ENCODE measurements around the gene AGPS. TPM values are rescaled to one million over a fixed set of nuclear protein-coding genes. Genes with fewer than 3 reads are reported as not detected.
"Not testable (repeated sequence)": the region's sequence is repeated elsewhere in the genome, so short reads cannot be mapped to it uniquely, and the experiment has no call there.

Gene AGPS
- total RNA-seq, 3 donors from 2014 or later = 73.1 to 80.1 (median 73.7) TPM

DNA sequence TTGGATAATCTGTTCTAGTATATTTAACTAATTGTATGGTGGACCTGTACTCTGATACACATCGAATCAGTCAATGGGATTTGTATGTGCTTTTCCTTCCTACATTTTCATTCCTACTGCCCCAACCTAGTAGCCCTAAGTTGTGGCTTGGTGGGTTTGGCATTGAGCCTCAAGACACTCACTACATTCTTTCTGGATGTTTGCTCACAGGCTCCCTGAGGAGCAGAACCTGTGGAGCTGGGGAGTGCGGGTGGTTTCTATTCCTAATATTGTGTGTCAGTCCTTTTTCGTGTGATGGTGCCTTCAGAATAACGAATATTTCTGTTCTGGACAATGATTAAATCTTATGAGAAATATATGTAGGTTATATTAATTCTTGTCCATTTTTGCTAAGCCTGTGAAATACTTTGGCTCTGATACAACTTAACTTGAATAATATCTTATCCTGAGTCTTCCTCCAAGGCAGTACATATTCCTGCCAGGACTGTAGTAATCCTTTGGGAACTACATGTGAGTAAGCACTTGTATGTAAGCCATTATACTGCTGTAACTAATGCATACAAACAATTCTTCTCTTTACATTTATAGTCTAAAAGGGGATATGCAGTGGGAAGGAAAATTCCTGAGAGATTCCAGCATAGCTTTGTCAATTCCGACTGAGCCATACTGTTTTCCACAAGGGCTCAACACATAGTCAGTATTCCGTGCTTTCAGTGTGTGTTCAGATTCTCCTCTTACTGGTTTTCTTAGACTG is 150.6 kb downstream of the AGPS start:
- Mint-ChIP-seq H3K4me1 (ENCODE audit: low read depth) (no peaks in the 10 kb centered on the region), H3K27me3 (ENCODE audit: low read depth) (no peaks in the 10 kb centered on the region)
- no peak for DNase-seq

GRCh38 chr2:177545143-177545542 is 152.6 kb downstream of the AGPS start:
- Mint-ChIP-seq H3K27me3 (ENCODE audit: low read depth) (no peaks in the 10 kb centered on the region), H3K9me3 (peaks cover 4% of the 10 kb centered on the region), H3K36me3 (ENCODE audit: insufficient read depth) (no peaks in the 10 kb centered on the region), H3K4me3 (no peak overlapping the region), H3K4me1 (ENCODE audit: low read depth) (no peaks in the 10 kb centered on the region)
- ATAC-seq (no peak), DNase-seq (no peak)

More for the DNA sequence above, 150.6 kb downstream of the AGPS start:
- Mint-ChIP-seq H3K4me3 (no peak overlapping the region), H3K36me3 (ENCODE audit: insufficient read depth) (peaks cover 3% of the 10 kb centered on the region), H3K9me3 (peaks cover 4% of the 10 kb centered on the region)
- ATAC-seq = no peak

GRCh38 chr2:177545981-177546585 is 153.5 kb downstream of the AGPS start:
- Mint-ChIP-seq H3K4me1 (ENCODE audit: low read depth) (no peaks in the 10 kb centered on the region), H3K9me3 (peaks cover 4% of the 10 kb centered on the region), H3K27me3 (ENCODE audit: low read depth) (no peaks in the 10 kb centered on the region), H3K36me3 (ENCODE audit: insufficient read depth) (no peaks in the 10 kb centered on the region), H3K4me3 (no peak overlapping the region)
- ATAC-seq (no peak), DNase-seq (no peak)

GRCh38 chr2:177547122-177547521 is 154.5 kb downstream of the AGPS start:
- no peak overlapping the region for H3K4me3 Mint-ChIP-seq
- H3K27me3 Mint-ChIP-seq (ENCODE audit: low read depth) = no peaks in the 10 kb centered on the region
- ATAC-seq (peak in 1 of 2 donors; percentile 40), DNase-seq (no peak)
- H3K9me3 Mint-ChIP-seq = peaks cover 4% of the 10 kb centered on the region
- no peaks in the 10 kb centered on the region for H3K4me1 Mint-ChIP-seq (ENCODE audit: low read depth)
- no peaks in the 10 kb centered on the region for H3K36me3 Mint-ChIP-seq (ENCODE audit: insufficient read depth)

GRCh38 chr2:177547772-177548171 is 155.2 kb downstream of the AGPS start:
- H3K9me3 Mint-ChIP-seq = peaks cover 4% of the 10 kb centered on the region
- no peaks in the 10 kb centered on the region for H3K27me3 Mint-ChIP-seq (ENCODE audit: low read depth)
- H3K4me3 Mint-ChIP-seq = no peak overlapping the region
- H3K4me1 Mint-ChIP-seq (ENCODE audit: low read depth) = no peaks in the 10 kb centered on the region
- DNase-seq (no peak), ATAC-seq (no peak)
- no peaks in the 10 kb centered on the region for H3K36me3 Mint-ChIP-seq (ENCODE audit: insufficient read depth)

- H3K4me1 Mint-ChIP-seq (ENCODE audit: low read depth) = peaks cover 7% of the 10 kb centered on the region
Observed at GRCh38 chr2:177548636-177549035, 156.1 kb downstream of the AGPS start.

GRCh38 chr2:177549171-177549570 is 156.6 kb downstream of the AGPS start:
- H3K27me3 Mint-ChIP-seq (ENCODE audit: low read depth) = no peaks in the 10 kb centered on the region
- ATAC-seq = no peak
- no peak for DNase-seq

More at GRCh38 chr2:177548636-177549035, 156.1 kb downstream of the AGPS start:
- peaks cover 4% of the 10 kb centered on the region for H3K9me3 Mint-ChIP-seq
- no peaks in the 10 kb centered on the region for H3K27me3 Mint-ChIP-seq (ENCODE audit: low read depth)
- no peaks in the 10 kb centered on the region for H3K36me3 Mint-ChIP-seq (ENCODE audit: insufficient read depth)
- H3K4me3 Mint-ChIP-seq = no peak overlapping the region
- ATAC-seq = no peak
- no peak for DNase-seq

GRCh38 chr2:177550264-177551200 is 158.0 kb downstream of the AGPS start:
- H3K27me3 Mint-ChIP-seq (ENCODE audit: low read depth) = no peaks in the 10 kb centered on the region
- H3K4me1 Mint-ChIP-seq (ENCODE audit: low read depth) = peaks cover 9% of the 10 kb centered on the region
- peak overlapping the region; percentile 19 for H3K4me3 Mint-ChIP-seq

More at GRCh38 chr2:177549171-177549570, 156.6 kb downstream of the AGPS start:
- Mint-ChIP-seq H3K4me3 (no peak overlapping the region), H3K4me1 (ENCODE audit: low read depth) (peaks cover 9% of the 10 kb centered on the region), H3K36me3 (ENCODE audit: insufficient read depth) (no peaks in the 10 kb centered on the region), H3K9me3 (peaks cover 4% of the 10 kb centered on the region)

DNA sequence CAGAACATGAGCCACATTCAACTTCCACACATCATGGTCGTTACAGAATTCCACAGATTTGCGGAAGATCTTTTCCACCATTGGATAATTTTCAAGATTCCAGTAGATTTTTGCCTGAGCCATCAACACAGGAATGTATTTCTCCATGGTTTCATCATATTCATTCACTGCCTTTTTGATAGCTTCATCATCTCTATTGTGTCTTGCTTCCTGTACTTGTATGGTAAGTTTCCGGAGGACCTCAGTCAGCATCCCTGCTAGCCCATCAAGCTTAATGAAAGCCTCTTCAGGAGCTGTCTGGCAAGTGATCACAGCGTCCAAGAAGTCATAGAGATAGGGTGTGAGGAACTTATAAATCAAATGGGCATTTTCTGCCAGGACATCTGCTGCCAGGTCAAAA is 158.8 kb downstream of the AGPS start:
- not testable (repeated sequence) for H3K9me3 Mint-ChIP-seq; H3K27me3 Mint-ChIP-seq (ENCODE audit: low read depth); DNase-seq; H3K4me1 Mint-ChIP-seq (ENCODE audit: low read depth); ATAC-seq; H3K36me3 Mint-ChIP-seq (ENCODE audit: insufficient read depth)
- peak overlapping the region; percentile 12 for H3K4me3 Mint-ChIP-seq

More at GRCh38 chr2:177550264-177551200, 158.0 kb downstream of the AGPS start:
- DNase-seq = no peak
- ATAC-seq = no peak
- Mint-ChIP-seq H3K9me3 (peaks cover 4% of the 10 kb centered on the region), H3K36me3 (ENCODE audit: insufficient read depth) (no peaks in the 10 kb centered on the region)

DNA sequence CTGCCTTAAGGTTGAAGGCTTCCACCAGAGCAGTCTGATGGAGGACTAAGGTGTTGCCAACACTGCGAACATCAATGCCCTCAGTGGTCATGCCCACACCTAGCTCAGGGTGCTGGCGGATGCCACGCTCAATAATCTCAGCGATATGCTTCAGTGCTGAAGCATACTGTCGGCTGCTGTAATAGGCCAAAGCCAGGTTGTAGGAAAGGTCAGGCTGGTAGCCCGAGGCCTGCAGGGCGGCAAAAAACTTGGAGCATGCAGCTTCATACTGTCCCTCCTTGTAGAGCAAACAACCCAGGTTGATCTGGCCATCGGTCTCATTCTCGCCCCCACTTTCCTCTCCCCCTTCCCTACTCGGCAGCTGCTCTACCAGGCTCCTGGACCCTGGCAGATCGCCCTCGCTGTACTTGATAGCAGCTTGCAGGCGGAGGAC is 159.4 kb downstream of the AGPS start:
- no peaks in the 10 kb centered on the region for H3K27me3 Mint-ChIP-seq (ENCODE audit: low read depth)
- peak overlapping the region; percentile 93 for H3K4me3 Mint-ChIP-seq
- H3K4me1 Mint-ChIP-seq (ENCODE audit: low read depth) = peaks cover 9% of the 10 kb centered on the region
- no peaks in the 10 kb centered on the region for H3K36me3 Mint-ChIP-seq (ENCODE audit: insufficient read depth)
- H3K9me3 Mint-ChIP-seq = no peaks in the 10 kb centered on the region
- no peak for DNase-seq
- no peak for ATAC-seq

DNA sequence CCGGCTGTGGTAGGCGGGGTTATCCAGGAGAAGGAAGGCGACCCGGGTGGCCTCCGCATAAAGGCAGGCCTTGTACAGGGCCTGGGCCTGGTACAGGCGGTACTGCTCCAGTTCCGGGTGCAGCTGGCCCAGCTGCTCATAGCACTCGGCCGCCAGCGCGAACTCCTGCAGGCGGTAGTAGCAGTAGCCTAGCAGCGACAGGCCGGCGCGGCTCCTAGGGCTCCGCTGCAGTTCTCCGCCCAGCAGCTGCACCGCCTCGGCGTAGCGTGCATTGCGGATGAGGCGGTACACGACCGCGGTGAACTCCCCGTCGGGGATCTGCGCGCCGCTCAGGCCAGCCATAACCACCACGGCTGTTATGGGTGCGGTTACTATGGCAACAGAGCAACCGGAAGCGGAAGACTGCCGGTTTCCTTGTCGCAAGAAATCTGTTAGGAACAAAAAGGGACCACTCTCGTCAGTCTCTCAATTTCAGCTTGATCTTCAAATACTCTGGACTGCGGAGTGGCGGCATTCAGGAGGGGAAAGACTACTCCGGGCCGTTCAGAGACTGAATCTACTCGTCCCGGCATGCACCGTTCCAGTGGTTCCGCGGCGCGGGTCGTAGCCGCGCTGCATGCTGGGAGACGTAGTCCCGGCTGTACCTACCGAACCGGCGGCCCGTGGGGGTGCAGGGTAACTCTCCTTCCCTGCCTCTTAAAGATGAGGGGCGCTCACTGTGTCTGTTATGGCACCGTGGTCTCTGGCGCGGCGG is 160.0 kb downstream of the AGPS start:
- H3K36me3 Mint-ChIP-seq (ENCODE audit: insufficient read depth) = no peaks in the 10 kb centered on the region
- DNase-seq (peak; percentile 81), ATAC-seq (peak; percentile 97)
- H3K27me3 Mint-ChIP-seq (ENCODE audit: low read depth) = no peaks in the 10 kb centered on the region
- peaks cover 9% of the 10 kb centered on the region for H3K4me1 Mint-ChIP-seq (ENCODE audit: low read depth)
- peak overlapping the region; percentile 93 for H3K4me3 Mint-ChIP-seq
- no peaks in the 10 kb centered on the region for H3K9me3 Mint-ChIP-seq

DNA sequence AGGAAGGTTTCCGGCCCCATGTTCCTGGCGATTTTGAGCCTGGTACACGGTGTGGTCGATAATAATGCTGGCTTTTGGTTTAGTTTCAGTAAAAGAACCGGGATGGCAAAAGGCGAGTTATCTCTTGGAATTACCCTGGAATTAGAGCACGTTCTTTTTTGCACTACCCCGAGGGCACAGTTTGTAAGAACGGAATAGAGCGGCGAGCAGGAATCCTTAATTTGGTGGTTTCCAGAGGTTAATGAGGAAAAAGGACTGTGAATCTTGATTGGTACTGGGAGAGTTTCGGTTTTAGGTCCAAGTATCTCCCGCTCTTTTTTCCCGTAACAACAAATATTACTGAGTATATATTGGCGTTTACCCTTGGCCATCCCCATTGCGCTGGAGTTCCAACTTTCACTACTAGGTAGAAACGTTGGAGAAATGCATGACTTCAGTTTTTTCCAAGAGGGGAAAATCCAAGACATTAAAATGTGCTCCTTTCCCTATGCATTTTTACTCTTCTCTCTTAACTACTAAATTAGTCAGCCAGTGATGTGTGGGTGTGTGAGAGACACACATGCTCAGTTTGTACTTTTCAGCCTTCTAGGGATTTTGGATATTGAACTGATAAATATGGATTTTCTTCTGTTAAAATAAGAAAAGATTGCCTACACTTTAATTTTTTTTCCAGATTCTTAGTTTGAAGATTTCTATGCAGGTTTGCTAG is 160.8 kb downstream of the AGPS start:
- Mint-ChIP-seq H3K36me3 (ENCODE audit: insufficient read depth) (no peaks in the 10 kb centered on the region), H3K4me1 (ENCODE audit: low read depth) (peaks cover 9% of the 10 kb centered on the region), H3K4me3 (peak overlapping the region; percentile 93), H3K9me3 (no peaks in the 10 kb centered on the region), H3K27me3 (ENCODE audit: low read depth) (no peaks in the 10 kb centered on the region)
- DNase-seq = no peak
- ATAC-seq = no peak

GRCh38 chr2:177554365-177554764 is 161.8 kb downstream of the AGPS start:
- Mint-ChIP-seq H3K9me3 (no peaks in the 10 kb centered on the region), H3K27me3 (ENCODE audit: low read depth) (no peaks in the 10 kb centered on the region), H3K4me3 (no peak overlapping the region), H3K36me3 (ENCODE audit: insufficient read depth) (no peaks in the 10 kb centered on the region), H3K4me1 (ENCODE audit: low read depth) (peaks cover 9% of the 10 kb centered on the region)
- DNase-seq = no peak
- no peak for ATAC-seq
